Cardiac fibroblast (primary cell): ENCODE measurements around the gene DNAJC15.

ENCODE experiments used
- DNase-seq, 2 donors: peaks; one replicate each; pipeline versions ENCODE4 v3.0.0 to v3.0.0-alpha.2; 2010; ENCODE audit warnings: low read depth in 2 of 2
- H3K4me3 ChIP-seq, 2 donors: replicated peaks in 1 of 2; 1 replicate in 1 of 2; 2 replicates in 1 of 2; pipeline ENCODE4 v1.5.1; 2011; ENCODE audit warnings: low read depth in 2 of 2, low read length in 2 of 2, mild to moderate bottlenecking in 2 of 2, moderate library complexity in 1 of 2
- CTCF ChIP-seq: IDR thresholded peaks from one replicate; pipeline ENCODE4 v1.5.1; 2011; ENCODE audit warnings: low read depth, mild to moderate bottlenecking, low read length, inconsistent platforms

DNAJC15 gene

GRCh38 chr13:42994878-42995277 lies 28.5 kb upstream of the DNAJC15 start:
- no peak overlapping the region for H3K4me3 ChIP-seq
- no peak for DNase-seq
- TF ChIP-seq CTCF: no peak

GRCh38 chr13:42996584-42996983 lies 26.8 kb upstream of the DNAJC15 start:
- H3K4me3 ChIP-seq: no peak overlapping the region
- peak; percentile 72 to 97 for DNase-seq
- no peak for TF ChIP-seq CTCF

GRCh38 chr13:42997381-42997780 lies 26.0 kb upstream of the DNAJC15 start:
- H3K4me3 ChIP-seq: no peak overlapping the region
- TF ChIP-seq CTCF: no peak
- peak; percentile 52 to 76 for DNase-seq

- DNase-seq: no peak
- no peak for TF ChIP-seq CTCF
- H3K4me3 ChIP-seq: no peak overlapping the region
Observed at GRCh38 chr13:42999491-42999890, 23.9 kb upstream of the DNAJC15 start.

- no peak overlapping the region for H3K4me3 ChIP-seq
- no peak for DNase-seq
- no peak for TF ChIP-seq CTCF
Observed at GRCh38 chr13:43000676-43001075, 22.7 kb upstream of the DNAJC15 start.

GRCh38 chr13:43002021-43002420 lies 21.4 kb upstream of the DNAJC15 start:
- no peak for DNase-seq
- no peak for TF ChIP-seq CTCF
- H3K4me3 ChIP-seq: no peak overlapping the region

GRCh38 chr13:43003010-43003409 lies 20.4 kb upstream of the DNAJC15 start:
- TF ChIP-seq CTCF: no peak
- DNase-seq: no peak
- no peak overlapping the region for H3K4me3 ChIP-seq
